Cerebellar nuclear complex (tissue), 1 donor: Measurements from ENCODE around the gene MCM7.

Experiments used
- DNase-seq, 2 experiments: peaks; one replicate each; lab custom pipeline; 2025; lab: John Stamatoyannopoulos, UW

Gene MCM7

GRCh38 chr7:100093925-100094486, 7.2 kb downstream of the MCM7 start:
- DNase-seq: no peak

DNA sequence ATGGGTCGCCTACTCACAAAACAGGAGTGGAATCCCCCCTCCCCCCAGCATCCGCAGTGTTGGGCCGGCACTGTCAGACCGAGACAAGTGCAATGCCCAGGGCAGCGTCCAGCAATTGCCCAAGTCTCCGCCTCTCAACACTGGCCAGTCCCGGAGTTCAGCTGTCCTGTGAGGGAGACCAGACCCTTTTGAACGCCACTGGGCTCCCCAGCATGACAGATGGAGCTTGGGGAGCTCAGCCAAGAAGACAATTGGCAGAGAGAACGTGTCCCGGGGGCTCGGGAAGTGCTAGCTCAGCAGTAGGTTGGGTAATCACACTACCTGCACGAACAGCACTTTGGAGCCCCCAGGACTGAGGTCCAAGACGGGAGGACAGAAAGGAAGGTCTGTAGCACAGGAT, 7.7 kb downstream of the MCM7 start:
- DNase-seq: no peak

GRCh38 chr7:100093054-100093453, 8.1 kb downstream of the MCM7 start:
- DNase-seq: no peak

- no peak for DNase-seq
Observed at GRCh38 chr7:100091411-100092181, 9.6 kb downstream of the MCM7 start.

DNA sequence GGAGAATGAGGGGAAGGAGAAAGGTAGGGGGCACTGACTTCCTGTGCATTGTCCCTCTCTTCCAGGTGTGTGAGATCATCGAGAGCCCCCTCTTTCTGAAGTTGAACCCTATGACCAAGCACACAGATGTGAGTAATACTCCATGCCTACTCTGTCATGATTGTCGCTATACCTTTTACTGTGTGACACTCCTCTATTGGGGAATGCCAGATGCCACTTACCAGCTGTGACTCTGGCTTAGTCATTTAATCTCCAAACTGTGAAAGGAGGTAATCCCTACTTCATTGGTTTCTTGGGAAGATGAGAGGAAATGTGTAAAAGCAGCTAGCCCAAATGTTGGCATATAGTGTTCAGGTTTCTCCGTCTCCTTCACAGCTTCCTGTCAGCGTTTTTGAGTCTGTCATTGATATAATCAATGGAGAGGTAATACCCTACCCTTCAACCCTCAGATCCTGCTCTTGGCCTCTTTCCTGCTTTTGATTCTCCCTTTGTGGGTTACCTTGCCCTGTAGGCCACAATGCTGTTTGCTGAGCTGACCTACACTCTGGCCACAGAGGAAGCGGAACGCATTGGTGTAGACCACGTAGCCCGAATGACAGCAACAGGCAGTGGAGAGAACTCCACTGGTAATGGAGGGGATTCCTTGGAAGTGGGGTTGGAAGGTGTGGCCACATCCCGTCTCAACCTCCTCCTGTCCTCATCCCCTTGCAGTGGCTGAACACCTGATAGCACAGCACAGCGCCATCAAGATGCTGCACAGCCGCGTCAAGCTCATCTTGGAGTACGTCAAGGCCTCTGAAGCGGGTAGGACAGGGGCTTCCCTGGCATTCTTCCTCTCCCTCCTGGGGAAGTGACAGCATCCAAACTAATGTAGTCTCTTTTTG, 10.4 kb downstream of the MCM7 start:
- DNase-seq: no peak

GRCh38 chr7:100089458-100090196, 11.6 kb downstream of the MCM7 start:
- DNase-seq: no peak

GRCh38 chr7:100088621-100089457, 12.4 kb downstream of the MCM7 start, which contains the start of gene COPS6:
Gene COPS6, plus strand, starts transcription at chr7:100088969. Its CDS starts 22 bp downstream, at chr7:100088991.
- DNase-seq: peak in 1 of 2 experiments; percentile 16

DNA sequence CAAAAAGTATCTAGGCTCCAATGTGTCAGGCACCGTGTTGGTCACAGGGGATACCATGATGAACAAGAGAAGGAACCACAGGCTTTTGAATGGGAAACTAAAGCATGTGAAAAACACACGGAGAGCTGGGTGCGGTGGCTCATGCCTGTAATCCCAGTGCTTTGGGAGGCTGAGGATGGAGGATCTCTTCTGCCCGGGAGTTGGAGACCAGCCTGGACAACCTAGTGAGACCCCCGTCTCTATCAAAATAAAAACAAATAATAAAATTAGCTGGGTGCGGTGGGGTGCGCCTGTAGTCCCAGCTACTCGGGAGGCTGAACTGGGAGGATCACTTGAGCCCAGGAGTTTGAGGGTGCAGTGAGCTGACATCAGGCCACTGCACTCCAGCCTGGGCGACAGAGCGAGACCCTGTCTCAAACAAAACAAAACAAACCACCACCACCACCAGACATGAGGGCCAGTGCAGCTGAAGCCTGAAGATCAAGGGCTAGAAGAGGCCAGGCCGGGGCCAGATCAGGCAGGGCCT, 13.0 kb downstream of the MCM7 start:
- no peak for DNase-seq

GRCh38 chr7:100087055-100087750, 14.0 kb downstream of the MCM7 start:
- no peak for DNase-seq

- no peak for DNase-seq
Observed at GRCh38 chr7:100085515-100085914, 15.7 kb downstream of the MCM7 start.

- DNase-seq: no peak
Observed at GRCh38 chr7:100082978-100083377, 18.2 kb downstream of the MCM7 start.

DNA sequence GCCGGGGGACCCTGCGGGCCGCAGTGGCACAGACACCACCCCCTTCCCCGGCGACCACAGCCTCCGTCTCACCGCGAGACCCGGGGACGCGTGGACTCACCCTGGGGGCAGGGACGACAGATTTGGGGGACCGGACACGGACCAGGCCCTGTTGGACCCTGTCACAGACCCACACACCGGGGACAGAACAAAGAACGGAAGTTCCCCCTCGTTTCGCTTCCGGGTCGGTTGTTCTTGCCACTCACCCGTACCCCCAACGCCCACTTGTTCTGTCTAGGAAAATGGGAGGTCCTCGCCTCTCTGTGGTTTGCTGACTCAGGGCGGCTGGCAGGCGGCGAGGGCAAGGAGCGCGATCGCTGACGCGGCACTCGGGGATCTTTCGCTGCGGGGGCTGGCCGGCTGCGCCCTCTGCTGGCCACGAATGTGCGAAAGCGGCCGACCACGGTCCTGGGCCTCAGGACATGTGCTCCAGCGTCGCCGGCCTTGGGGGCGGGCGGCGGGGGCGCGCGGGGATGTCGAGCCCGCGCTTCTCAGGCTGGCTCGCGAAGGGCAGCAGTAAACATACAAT, 19.6 kb downstream of the MCM7 start, which contains the start of gene ZNF3:
TSS of gene ZNF3 (minus strand) at position 189 of the 568 bp plus-strand sequence. CDS start 4,366 bp downstream, outside the sequence.
- peak; percentile 94 to 97 for DNase-seq

GRCh38 chr7:100080907-100081534, 20.2 kb downstream of the MCM7 start:
- DNase-seq: no peak

DNA sequence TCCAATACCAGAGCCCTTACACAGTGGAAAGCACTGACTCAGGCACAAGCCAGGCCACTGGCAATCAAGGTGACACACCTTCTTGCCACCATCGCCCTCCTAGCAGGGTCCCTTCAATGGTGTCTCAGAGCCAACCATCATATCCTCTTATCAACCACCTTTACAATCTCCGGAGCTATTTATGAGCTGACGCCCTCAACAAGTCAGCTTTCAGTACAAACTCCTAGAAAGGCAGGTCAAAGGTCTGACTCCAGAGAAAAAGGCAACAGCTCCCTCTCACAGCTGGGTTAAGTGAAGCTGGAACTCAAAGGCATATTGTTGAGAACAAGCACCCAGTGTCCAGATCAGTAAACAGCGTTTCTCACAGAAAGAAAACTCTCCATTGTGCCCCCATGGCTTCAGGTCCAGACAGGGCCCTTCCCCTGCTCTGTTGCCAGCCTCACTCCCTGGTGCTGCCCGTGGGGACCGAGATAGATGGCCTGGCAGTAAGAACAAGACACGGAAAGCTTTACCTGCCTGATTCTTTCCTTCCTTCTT, 22.1 kb downstream of the MCM7 start:
- no peak for DNase-seq

DNA sequence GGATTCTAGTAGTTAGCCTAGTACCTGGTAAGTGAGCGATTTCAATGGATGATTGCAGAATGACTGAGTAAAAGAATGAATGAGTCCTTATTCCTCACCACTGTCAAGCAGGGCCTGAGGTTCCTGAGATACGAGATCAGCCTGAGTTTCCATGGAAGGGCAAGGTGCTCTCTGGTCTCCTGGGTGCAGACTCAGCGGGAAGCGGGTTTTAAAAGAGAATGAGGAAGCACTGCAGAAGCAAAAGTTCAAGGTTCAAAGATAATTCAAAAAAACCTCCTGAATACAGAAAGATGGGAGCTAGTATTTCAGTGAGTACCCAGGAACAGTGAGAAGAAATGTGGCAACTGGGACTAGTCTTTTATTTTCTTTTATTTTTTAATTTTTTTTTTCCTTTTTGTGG, 24.0 kb downstream of the MCM7 start:
- no peak for DNase-seq

- no peak for DNase-seq
Observed at GRCh38 chr7:100075418-100075817, 25.8 kb downstream of the MCM7 start.

DNA sequence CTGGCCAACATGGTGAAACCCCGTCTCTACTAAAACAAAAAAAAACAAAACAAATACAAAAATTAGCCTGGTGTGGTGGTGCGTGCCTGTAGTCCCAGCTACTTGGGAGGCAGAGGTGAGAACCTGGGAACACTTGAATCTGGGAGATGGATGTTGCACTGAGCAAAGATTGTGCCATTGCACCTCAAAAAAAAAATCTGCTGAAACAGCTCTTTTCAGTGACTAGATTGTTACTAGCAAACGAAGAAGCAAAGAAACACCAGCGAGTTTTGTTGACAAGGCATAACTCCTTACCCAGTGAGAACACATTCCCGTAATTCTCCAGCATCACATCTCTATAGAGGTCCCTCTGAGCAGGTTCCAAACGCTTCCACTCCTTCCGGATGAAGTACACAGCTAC, 26.4 kb downstream of the MCM7 start:
- DNase-seq: no peak

DNA sequence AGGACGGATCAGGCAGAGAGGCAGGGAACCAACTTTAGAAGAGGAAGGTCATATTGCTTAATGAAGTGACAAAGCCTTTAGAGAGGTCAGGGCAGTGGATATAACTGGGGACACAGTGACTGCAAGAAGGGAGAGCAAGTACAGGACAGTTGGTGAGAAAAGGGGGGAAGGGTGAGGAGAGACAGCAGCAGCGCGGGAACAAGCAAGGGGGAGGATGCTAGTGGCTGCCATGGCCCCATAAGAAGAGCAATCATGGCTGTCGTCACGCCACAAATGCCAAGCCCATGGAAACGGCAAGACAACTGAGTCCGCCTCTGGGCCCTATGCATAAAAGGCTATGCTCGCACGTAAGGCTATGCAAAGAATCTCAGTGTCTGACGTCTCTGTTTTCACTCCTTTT, 28.7 kb downstream of the MCM7 start:
- DNase-seq: no peak
